ENCODE measurements around the gene FADS6. TPM values are rescaled to one million over a fixed set of nuclear protein-coding genes. Genes with fewer than 3 reads are reported as not detected.

Gene FADS6
- total and polyA plus RNA-seq, 2 experiments from 2014 or later: 0.42 to 0.73 TPM

GRCh38 chr17:74864866-74865395 lies 28.5 kb downstream of the FADS6 start:
- Histone ChIP-seq H3F3A (replicated peaks; ENCODE audit: low read depth) (peaks cover 8% of the 10 kb centered on the region; the same call in 1 of the 2 replicates), H3K4me3 (no peak overlapping the region), H3K4me1 (ENCODE audit: insufficient read depth) (peaks cover 4% of the 10 kb centered on the region; the same call in 1 of the 2 replicates), H4K20me1 (replicated peaks; ENCODE audit: insufficient read depth) (no peaks in the 10 kb centered on the region; the same call in 1 of the 2 replicates), H3K9me2 (ENCODE audit: insufficient read depth) (no peaks in the 10 kb centered on the region), H2AFZ (no peak overlapping the region), H3K27ac (ENCODE audit: low read depth) (no peak overlapping the region), H3K36me3 (ENCODE audit: insufficient read depth) (no peaks in the 10 kb centered on the region), H3K79me2 (replicated peaks; ENCODE audit: insufficient read depth) (no peaks in the 10 kb centered on the region), H3K27me3 (ENCODE audit: insufficient read depth) (peaks cover 24% of the 10 kb centered on the region), H3K4me2 (no peak overlapping the region)
- ATAC-seq (peak; percentile 48), DNase-seq (ENCODE audit: low spot score) (peak; percentile 84)
- H3K4me3 Mint-ChIP-seq: no peak overlapping the region
- H3K9me3 Mint-ChIP-seq: peaks cover 2% of the 10 kb centered on the region; the same call in 1 of the 3 replicates
- no peak overlapping the region for H3K27ac Mint-ChIP-seq
- H3K27me3 Mint-ChIP-seq (ENCODE audit: insufficient read depth, low read depth, poor library complexity): peaks cover 39% of the 10 kb centered on the region
- no peak for TF ChIP-seq STAT1 (IDR thresholded peaks at IDR 0.05; ENCODE audit: unreplicated experiment)
- TF ChIP-seq CREB1 (CRISPR knock-in tag; IDR thresholded peaks at IDR 0.05; ENCODE audit: low read depth): 0 out of 2 replicates have a peak, but pooled peaks have one; percentile 6
- TF ChIP-seq CTCF (conservative IDR thresholded peaks at IDR 0.05; ENCODE audit: low read depth in 2 of 2): peak; percentile 91
- peaks cover 11% of the 10 kb centered on the region; the same call in 2 of the 3 replicates for H3K36me3 Mint-ChIP-seq (ENCODE audit: low read depth)
- H3K4me1 Mint-ChIP-seq: peaks cover 12% of the 10 kb centered on the region

- Mint-ChIP-seq H3K4me3 (no peak overlapping the region), H3K4me1 (peaks cover 12% of the 10 kb centered on the region), H3K27ac (no peak overlapping the region), H3K36me3 (ENCODE audit: low read depth) (peaks cover 11% of the 10 kb centered on the region; the same call in 2 of the 3 replicates), H3K27me3 (ENCODE audit: insufficient read depth, low read depth, poor library complexity) (peaks cover 37% of the 10 kb centered on the region), H3K9me3 (peaks cover under 1% of the 10 kb centered on the region; the same call in 1 of the 3 replicates)
- H3K27me3 ChIP-seq (ENCODE audit: insufficient read depth): peaks cover 30% of the 10 kb centered on the region
- H3K27ac ChIP-seq (ENCODE audit: low read depth): no peak overlapping the region
- ATAC-seq: peak; percentile 2; the same call in 2 of the 3 replicates
- DNase-seq (ENCODE audit: low spot score): no peak
- H3K4me2 ChIP-seq: no peak overlapping the region
- no peak overlapping the region for H2AFZ ChIP-seq
- no peaks in the 10 kb centered on the region for H3K79me2 ChIP-seq (replicated peaks; ENCODE audit: insufficient read depth)
- H3K4me3 ChIP-seq: no peak overlapping the region
- H3K9me2 ChIP-seq (ENCODE audit: insufficient read depth): no peaks in the 10 kb centered on the region
- peaks cover 8% of the 10 kb centered on the region; the same call in 1 of the 2 replicates for H3F3A ChIP-seq (replicated peaks; ENCODE audit: low read depth)
- H4K20me1 ChIP-seq (replicated peaks; ENCODE audit: insufficient read depth): no peaks in the 10 kb centered on the region; the same call in 1 of the 2 replicates
- peaks cover 4% of the 10 kb centered on the region; the same call in 1 of the 2 replicates for H3K4me1 ChIP-seq (ENCODE audit: insufficient read depth)
- no peaks in the 10 kb centered on the region for H3K36me3 ChIP-seq (ENCODE audit: insufficient read depth)
- TF ChIP-seq EZH2 (IDR thresholded peaks at IDR 0.05; ENCODE audit: low read depth, unreplicated experiment): no peak
- TF ChIP-seq REST (IDR thresholded peaks at IDR 0.05; ENCODE audit: unreplicated experiment): no peak
- TF ChIP-seq ETS1 (IDR thresholded peaks at IDR 0.05): no peak
- no peak for TF ChIP-seq EZH2phosphoT487 (IDR thresholded peaks at IDR 0.05; ENCODE audit: unreplicated experiment)
- no peak for TF ChIP-seq STAT1 (IDR thresholded peaks at IDR 0.05; ENCODE audit: unreplicated experiment)
- no peak for TF ChIP-seq ZNF114 (CRISPR knock-in tag; IDR thresholded peaks at IDR 0.05)
- no peak for TF ChIP-seq POLR2AphosphoS5 (IDR thresholded peaks at IDR 0.05; ENCODE audit: low read depth)
- TF ChIP-seq NANOG (IDR thresholded peaks at IDR 0.05; ENCODE audit: borderline replicate concordance): no peak
- TF ChIP-seq CREB1 (CRISPR knock-in tag; IDR thresholded peaks at IDR 0.05; ENCODE audit: low read depth): no peak
- no peak for TF ChIP-seq CTCF (conservative IDR thresholded peaks at IDR 0.05; ENCODE audit: low read depth in 2 of 2)
- no peak for TF ChIP-seq JUNB (IDR thresholded peaks at IDR 0.05; ENCODE audit: unreplicated experiment)
Measured at GRCh38 chr17:74864297-74864865, 29.1 kb downstream of the FADS6 start.

Data from GM23338 (cell line).